Neural crest cell (in vitro differentiated cells): Measurements from ENCODE around the gene FBXO3. TPM values are rescaled to one million over a fixed set of nuclear protein-coding genes. Genes with fewer than 3 reads are reported as not detected.
A peak's percentile ranks its signal among the peaks of the same experiment; 100 is the strongest.
"Not testable (repeated sequence)": the region's sequence is repeated elsewhere in the genome, so short reads cannot be mapped to it uniquely, and the experiment has no call there.

ENCODE experiments used
- DNase-seq: peaks from one replicate; pipeline ENCODE4 v3.0.0; 2021; ENCODE audit warnings: low read depth, mixed read lengths, low spot score
- H3K27ac Mint-ChIP-seq: one replicate; pipeline ENCODE4 v1.8.0; 2021; ENCODE audit warnings: mild to moderate bottlenecking, mixed read lengths; ENCODE audit not compliant: unreplicated experiment
- H3K27me3 Mint-ChIP-seq: 2 replicates; pipeline ENCODE4 v1.8.0; 2021; ENCODE audit warnings: low read depth, mild to moderate bottlenecking, mixed read lengths
- H3K36me3 Mint-ChIP-seq: 2 replicates; pipeline ENCODE4 v1.8.0; 2021; ENCODE audit warnings: low read depth, mild to moderate bottlenecking, mixed read lengths
- H3K4me1 Mint-ChIP-seq: 2 replicates; pipeline ENCODE4 v1.8.0; 2021; ENCODE audit warnings: mixed read lengths
- H3K4me3 Mint-ChIP-seq: one replicate; pipeline ENCODE4 v1.8.0; 2021; ENCODE audit warnings: mild to moderate bottlenecking, mixed read lengths
- H3K9me3 Mint-ChIP-seq: 2 replicates; pipeline ENCODE4 v1.8.0; 2021; ENCODE audit warnings: mixed read lengths
- total RNA-seq: library from RNA; stranded (reverse); gene quantifications from 2 replicates; pipeline ENCODE4 v1.2.1, GENCODE V29; 2021
- TF ChIP-seq, protein P1 (sequence below): fragments of 200-600 bp; sonication (generic); conservative IDR thresholded peaks from 2 replicates; pipeline ENCODE4 v1.5.0; 2021; ENCODE audit warnings: antibody characterized with exemption, mild to moderate bottlenecking

Gene FBXO3
- total RNA-seq, 1 donor from 2014 or later = 23.2 TPM

DNA sequence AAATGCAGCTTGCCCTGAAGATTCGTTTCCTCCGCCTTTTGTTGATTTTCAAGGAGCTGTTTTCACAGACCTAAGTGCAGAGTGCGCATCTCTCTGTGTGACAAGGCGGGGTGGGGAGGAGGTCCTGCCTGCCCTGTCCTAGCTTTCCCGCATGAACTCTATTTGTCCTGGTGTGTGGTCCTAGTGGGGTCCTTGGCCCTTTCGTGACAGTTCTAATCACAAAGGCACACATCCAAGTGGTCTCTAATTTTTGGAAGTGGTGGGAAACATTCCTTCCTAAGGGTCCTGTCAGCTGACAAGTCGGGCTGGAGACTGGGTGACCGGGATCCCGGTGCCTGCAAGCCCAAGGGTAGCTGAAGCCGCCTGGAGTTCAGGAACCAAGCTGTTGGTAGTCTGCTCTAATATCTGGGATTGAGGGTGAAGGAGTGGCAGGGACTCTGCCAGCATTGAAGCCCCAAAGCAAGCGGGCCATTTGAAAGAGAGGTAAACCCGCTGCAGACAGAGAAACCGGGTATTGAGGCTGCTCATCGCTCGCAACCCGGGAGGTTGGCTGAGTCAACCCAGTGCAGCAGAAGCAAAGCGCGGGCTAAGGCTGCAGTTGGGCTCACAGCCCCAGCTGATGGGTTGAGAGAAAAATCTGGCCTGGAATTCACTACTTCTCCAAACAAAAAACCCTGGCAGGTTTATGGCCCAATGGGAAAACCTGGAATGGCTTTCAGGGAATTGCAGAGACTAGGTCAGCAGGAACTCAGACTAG is 28.1 kb upstream of the FBXO3 start:
- H3K9me3 Mint-ChIP-seq = no peaks in the 10 kb centered on the region
- no peak overlapping the region for H3K27ac Mint-ChIP-seq
- H3K4me1 Mint-ChIP-seq = peaks cover 13% of the 10 kb centered on the region
- TF ChIP-seq, protein P1, sequence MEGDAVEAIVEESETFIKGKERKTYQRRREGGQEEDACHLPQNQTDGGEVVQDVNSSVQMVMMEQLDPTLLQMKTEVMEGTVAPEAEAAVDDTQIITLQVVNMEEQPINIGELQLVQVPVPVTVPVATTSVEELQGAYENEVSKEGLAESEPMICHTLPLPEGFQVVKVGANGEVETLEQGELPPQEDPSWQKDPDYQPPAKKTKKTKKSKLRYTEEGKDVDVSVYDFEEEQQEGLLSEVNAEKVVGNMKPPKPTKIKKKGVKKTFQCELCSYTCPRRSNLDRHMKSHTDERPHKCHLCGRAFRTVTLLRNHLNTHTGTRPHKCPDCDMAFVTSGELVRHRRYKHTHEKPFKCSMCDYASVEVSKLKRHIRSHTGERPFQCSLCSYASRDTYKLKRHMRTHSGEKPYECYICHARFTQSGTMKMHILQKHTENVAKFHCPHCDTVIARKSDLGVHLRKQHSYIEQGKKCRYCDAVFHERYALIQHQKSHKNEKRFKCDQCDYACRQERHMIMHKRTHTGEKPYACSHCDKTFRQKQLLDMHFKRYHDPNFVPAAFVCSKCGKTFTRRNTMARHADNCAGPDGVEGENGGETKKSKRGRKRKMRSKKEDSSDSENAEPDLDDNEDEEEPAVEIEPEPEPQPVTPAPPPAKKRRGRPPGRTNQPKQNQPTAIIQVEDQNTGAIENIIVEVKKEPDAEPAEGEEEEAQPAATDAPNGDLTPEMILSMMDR = no peak
- DNase-seq = peak; percentile 46
- H3K36me3 Mint-ChIP-seq = no peaks in the 10 kb centered on the region
- peaks cover 87% of the 10 kb centered on the region for H3K27me3 Mint-ChIP-seq
- H3K4me3 Mint-ChIP-seq = peak overlapping the region; percentile 79

DNA sequence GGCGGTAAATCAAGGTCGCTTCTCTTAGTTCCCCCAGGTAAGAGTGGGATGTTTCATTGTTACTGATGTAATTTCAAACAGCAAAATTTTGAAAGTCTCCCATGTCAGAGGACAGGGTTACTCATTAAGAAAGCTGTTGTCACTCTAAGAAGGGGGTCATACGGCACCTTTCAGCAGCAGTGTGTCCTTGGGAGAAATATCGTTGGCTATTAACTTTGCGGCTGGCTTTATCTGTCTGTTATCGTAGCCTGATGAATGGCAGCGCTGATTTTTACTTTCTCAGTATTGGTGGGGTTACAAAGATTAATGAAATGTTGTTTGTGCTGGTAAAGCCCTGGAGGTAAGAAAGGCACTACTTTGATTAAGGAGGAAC is 27.5 kb upstream of the FBXO3 start:
- DNase-seq = no peak
- Mint-ChIP-seq H3K36me3 (no peaks in the 10 kb centered on the region), H3K27ac (no peak overlapping the region), H3K9me3 (no peaks in the 10 kb centered on the region), H3K27me3 (peaks cover 91% of the 10 kb centered on the region), H3K4me1 (peaks cover 13% of the 10 kb centered on the region), H3K4me3 (peak overlapping the region; percentile 79)
- TF ChIP-seq, protein P1 = no peak

- Mint-ChIP-seq H3K27ac (no peak overlapping the region), H3K27me3 (peaks cover 88% of the 10 kb centered on the region), H3K4me3 (no peak overlapping the region), H3K9me3 (no peaks in the 10 kb centered on the region), H3K4me1 (peaks cover 13% of the 10 kb centered on the region), H3K36me3 (no peaks in the 10 kb centered on the region)
- TF ChIP-seq, protein P1 = no peak
- DNase-seq = no peak
These were observed 23.6 kb upstream of the FBXO3 start for GRCh38 chr11:33797879-33798278.

GRCh38 chr11:33790040-33790439 is 15.7 kb upstream of the FBXO3 start:
- Mint-ChIP-seq H3K4me1 (no peaks in the 10 kb centered on the region), H3K36me3 (no peaks in the 10 kb centered on the region), H3K9me3 (no peaks in the 10 kb centered on the region), H3K4me3 (no peak overlapping the region), H3K27me3 (peaks cover 48% of the 10 kb centered on the region), H3K27ac (no peak overlapping the region)
- no peak for DNase-seq
- TF ChIP-seq, protein P1 = no peak

GRCh38 chr11:33788095-33788494 is 13.8 kb upstream of the FBXO3 start:
- H3K4me1 Mint-ChIP-seq, DNase-seq, H3K27ac Mint-ChIP-seq, H3K9me3 Mint-ChIP-seq, H3K4me3 Mint-ChIP-seq, H3K36me3 Mint-ChIP-seq: not testable (repeated sequence)
- peaks cover 44% of the 10 kb centered on the region for H3K27me3 Mint-ChIP-seq

DNA sequence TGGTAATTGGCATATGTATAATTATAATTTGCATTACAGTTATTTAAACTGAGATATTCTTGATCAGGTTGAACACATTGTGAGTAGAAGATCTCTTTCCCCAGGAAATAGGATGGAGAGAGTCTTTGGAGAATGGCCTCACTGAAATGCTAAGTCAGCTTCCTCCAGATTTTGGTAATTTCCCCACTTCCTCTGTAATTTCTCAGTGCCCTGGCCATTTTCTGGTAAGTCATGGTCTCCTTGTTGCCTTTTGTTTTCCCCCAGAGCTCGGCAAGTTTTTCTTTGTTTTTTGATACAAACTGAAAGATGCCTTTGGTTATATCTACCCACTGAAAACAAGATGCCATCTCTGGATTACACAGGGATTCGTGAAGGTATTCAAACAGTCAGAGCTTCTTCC is 12.8 kb upstream of the FBXO3 start:
- Mint-ChIP-seq H3K27me3 (peaks cover 40% of the 10 kb centered on the region), H3K36me3 (no peaks in the 10 kb centered on the region), H3K9me3 (no peaks in the 10 kb centered on the region), H3K4me3 (no peak overlapping the region), H3K27ac (no peak overlapping the region), H3K4me1 (no peaks in the 10 kb centered on the region)
- no peak for DNase-seq
- TF ChIP-seq, protein P1 = no peak
